ENCODE measurements around the gene MORN3.

GRCh38 chr12:121632069-121632970, 37.1 kb downstream of the MORN3 start:
- TF ChIP-seq POLR2A (IDR thresholded peaks at IDR 0.05; ENCODE audit: low read length) (no peak), MAX (IDR thresholded peaks at IDR 0.05) (no peak), CTCF (IDR thresholded peaks at IDR 0.05) (no peak), REST (IDR thresholded peaks at IDR 0.05) (no peak), CEBPB (IDR thresholded peaks at IDR 0.05) (no peak), HMGXB4 (CRISPR knock-in tag; IDR thresholded peaks at IDR 0.05; ENCODE audit: borderline replicate concordance) (no peak)
